ENCODE measurements around the gene MPRIP.

Gene MPRIP

DNA sequence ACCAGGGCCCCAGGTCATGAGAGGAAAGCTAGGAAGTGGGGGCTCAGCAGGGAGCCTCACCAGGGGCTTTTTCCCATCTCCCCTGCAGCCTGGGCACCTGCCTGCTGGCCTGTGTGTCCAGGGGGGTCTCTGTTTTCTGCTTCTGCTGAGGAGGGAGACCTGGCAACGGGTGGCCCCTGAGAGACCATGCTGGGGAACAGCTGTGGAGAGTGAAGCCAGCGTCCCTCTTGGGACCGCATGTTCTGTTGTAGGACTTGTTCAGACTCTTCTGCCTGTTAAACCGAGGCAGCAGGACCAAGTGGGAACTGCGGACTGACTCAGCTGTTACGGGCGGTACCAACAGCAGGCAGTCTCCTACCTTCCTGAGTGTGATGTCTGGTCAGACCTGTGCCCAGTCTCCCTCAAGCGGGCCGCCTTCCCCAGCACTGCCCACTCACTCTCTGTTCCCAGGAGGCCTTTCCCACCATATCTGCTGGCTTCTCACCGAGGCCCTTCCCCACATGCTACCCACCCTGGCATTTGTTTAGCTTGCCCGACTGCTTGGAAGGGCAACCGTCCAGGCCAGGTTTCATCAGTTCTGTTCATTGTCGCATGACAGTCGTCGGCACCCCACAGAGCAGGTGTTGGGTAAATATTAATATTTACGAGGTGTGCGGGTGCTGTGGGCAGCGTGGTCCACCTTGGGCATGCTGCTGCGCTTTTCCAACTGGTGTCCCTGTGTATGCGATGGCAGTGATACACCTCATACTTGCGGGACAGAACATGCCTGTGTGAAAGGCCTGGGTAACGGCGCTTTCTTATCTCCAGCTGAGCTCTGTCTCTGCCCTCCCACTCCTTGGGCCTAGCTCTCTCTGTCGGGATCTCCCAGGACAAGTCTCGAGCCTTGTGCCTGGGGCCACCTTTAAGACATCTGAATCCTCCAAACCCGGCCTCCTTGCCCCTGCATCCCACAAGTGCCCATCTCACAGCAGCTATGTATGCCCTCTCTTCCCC is 69.4 kb downstream of the MPRIP start:
- DNase-seq, result no peak

DNA sequence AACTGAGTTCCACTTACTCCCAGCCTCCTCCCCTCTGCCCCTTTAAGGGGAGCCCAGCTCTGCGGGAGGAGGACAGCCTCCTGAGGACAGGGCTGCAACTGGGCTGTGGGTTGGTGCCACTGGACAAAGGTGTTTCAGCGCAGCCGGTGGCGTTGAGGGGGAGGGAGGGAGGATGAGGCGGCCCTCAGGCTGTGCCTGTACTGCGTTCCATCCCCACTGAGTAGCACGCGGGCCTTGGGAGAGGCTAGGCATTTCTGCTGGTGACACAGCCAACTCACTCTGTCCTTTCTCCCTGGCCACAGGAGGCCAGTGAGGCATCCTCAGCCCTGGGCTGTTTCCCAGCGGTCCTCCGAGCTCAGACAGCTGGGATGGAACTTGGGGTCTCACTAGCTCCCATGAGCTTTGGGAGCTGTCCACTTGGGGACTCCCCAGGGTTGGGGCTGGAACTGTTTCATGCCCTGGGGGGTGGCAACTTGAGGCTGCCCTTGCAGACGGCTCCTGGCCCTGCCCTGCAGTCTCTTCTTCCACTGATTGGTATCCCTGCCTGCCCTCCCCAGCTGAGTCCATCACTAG is 70.5 kb downstream of the MPRIP start:
- no peak for DNase-seq

DNA sequence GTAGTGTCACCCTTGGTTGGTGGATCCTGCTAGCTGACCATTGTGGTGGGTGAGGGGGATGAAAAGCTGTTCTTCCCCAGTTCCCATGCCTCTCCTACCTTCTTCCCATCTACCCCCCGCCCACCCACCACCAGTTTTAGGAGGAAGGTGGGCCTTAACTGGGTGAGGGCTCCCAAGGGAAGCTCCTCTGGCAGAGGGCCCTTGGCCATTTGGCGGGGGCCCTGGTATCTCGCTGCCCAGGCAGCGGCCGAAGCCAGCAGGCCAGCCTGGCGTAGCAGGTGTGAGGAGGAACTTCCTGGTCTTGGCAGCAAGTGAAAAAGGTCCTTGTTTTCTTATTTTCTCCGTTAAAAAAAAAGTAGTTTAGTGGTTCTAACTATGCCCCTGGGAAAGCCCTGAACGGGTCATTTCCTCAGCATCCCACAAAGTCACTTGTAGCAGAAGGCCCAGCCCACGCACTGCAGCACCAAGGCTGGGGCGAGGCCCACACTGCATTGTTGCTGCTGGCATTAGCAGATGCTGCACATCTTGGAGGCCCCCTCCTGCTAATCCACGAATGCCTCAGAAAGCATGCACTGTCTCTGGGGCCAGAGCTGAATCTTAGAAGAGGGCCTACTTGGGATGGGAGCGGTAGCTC is 72.5 kb downstream of the MPRIP start:
- no peak for DNase-seq

DNA sequence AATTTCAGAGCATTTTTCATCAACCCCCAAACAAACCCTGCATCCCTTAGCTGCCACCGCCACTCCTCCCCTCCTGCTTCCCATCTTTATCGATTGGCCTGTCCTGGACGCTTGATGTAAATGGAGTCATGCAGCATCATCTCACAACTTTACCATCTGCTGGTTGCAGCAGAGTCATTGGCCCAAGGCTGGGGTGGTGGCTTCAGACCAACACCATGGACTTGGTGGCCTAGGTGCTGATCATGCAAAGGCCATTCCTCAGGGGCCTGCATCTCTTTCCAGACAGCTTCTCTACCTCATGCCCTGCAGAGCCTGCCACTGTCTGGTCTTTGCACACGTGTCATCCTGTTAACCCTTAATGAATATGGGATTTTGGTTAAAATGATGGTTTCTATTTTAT is 73.4 kb downstream of the MPRIP start:
- DNase-seq, result no peak

DNA sequence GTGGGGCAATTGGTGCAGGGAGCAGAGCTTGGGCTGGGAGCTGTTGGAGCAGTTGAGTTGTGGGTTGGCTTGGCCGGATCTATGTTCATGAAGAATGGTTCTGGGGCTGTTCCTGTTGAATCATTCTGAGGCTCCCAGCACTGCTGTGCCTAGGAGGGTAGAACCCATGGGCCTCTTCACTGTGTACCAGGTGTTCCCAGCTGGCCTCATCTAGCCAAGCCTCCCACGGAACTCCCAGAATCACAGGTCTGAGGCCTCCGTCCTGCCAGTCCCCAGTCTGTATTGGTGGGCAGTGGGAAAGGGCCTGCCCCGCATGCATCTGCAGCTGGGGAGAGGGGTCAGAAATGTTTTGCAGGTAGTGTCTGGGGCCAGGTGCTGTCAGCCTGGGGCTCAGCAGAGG is 74.1 kb downstream of the MPRIP start:
- DNase-seq, result no peak

DNA sequence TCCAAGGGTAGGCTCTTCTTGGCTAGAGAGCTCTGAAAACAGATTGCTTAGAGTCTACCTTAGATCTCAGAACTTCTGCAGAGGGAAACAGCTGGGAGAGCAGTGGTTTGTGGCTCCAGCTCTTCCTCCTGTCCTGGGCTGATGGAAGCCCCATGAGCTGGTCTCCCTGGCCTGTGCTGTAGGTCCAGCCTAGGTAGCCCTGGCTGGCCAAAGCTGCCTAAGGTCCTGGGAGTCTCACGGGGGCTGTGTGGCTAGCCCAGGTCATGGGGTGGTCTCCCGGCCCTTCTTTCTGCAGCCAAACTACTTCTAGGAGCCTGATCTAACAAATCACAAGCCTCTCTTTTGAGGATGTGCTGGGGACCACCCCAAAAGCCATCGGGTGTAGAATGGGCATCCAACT is 75.7 kb downstream of the MPRIP start:
- no peak for DNase-seq

DNA sequence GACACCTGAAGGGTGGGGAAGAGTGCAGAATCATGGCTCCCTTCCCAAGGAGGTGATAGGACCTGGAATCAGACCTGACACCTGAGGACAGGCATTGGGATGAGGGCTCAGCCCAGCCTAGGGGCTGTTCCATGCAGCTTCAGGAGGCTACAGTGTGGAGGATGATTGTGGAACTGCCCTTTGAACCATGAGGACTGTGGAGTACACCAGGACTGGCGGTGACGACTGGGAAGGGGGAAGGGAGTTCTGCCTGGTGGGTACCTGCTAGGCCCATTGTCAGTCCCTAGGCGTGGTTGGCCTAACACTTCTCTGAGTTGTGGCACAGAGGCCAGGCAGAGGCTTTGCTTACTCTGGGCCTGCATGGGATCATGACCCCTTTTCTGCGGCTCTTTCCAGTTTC is 76.1 kb downstream of the MPRIP start:
- DNase-seq, result no peak

DNA sequence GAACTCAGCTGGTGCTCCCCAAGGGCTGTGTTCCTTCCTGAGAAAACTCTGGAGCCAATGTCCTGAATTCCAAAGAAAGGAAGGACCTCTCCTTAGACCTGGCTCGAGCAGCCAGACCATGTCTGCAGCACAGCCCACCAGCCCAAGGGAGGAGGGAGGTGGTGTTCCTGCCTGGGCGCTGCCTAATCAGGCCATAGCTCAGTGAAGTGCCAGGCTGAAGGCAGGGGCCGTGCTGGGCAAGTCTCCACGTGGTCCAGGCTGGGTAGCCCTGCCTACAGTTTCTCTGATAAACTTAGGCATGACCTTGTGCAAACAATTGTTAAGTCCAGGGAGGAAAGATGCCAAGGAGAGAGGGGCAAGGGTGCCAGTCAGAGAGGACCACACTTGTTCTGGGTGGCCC is 76.8 kb downstream of the MPRIP start:
- DNase-seq, result no peak

DNA sequence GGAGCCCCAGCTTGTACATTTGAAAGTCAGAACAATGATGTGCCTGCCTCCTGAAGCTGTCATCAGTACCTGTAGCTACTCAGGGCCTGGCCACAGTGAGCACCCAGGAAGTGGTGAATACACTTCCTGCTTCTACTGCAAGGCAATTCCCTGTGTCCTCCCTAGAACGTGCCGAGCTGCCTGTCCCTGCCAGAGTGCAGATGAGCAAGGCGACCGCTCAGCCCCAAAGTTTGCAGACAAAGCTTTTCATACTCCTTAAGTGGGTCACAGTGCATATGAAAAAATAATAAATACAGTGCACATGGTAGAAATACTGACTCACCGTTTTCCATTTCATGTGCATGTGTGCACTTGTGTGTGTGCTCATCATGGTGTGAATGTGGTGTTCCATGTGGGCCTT is 77.3 kb downstream of the MPRIP start:
- DNase-seq, result peak; percentile 76

DNA sequence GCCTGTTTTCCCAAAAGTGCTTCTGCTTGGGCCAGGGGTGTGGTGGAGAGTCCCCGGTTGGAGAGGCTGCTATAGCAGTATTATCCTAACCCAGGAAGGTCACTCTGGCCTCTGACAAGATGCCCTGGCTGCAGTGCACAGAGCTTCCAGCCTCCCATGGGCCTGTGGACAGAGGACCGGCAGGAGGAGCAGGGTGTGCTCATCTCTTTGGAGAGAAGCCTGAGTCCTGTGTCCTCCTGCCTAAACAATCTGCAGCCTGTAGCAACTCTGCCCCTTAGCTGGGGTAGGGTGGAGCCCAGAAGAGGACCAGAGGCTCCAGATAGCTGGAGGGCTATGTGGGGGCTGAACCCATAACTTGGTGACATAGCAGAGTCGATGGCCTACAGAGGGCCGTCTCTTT is 78.0 kb downstream of the MPRIP start:
- DNase-seq, result no peak

DNA sequence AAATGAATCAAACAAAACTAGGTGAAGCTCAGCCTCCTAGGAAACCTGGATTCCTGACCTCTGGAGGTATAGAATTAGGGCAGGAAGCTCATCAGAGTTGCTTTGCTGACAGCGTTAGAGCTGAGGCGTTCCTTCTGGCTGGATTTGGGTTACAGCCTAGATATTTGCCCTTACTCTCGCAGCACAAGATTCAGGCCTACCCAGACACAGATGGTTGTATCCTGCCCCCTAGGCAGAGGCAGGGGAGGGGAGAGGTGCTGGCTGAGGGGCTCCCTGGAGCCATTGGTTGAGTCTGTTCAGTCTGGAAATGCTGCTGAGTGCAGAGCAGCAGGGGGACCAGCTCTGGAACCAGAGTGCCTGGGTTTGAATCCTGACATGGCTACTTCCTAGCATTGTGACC is 78.4 kb downstream of the MPRIP start:
- DNase-seq, result no peak

DNA sequence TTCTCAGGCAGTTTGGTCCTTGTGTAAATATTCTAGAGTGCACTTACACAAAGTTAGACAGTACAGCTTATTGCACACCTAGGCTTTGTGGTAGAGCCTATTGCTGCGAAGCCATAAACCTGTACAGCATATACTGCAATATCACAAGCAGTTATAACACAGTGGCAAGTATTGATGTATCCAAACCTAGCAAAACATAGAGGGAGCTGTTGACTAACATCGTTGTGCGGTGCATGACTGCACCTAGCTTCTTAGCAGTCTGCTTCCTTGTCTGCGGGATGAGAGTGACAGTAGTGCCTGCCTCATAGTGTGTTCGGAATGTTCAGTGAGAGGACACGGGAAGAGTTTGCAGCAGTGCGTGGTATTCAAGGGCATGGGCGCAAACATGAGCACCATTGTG is 78.9 kb downstream of the MPRIP start:
- DNase-seq, result no peak

DNA sequence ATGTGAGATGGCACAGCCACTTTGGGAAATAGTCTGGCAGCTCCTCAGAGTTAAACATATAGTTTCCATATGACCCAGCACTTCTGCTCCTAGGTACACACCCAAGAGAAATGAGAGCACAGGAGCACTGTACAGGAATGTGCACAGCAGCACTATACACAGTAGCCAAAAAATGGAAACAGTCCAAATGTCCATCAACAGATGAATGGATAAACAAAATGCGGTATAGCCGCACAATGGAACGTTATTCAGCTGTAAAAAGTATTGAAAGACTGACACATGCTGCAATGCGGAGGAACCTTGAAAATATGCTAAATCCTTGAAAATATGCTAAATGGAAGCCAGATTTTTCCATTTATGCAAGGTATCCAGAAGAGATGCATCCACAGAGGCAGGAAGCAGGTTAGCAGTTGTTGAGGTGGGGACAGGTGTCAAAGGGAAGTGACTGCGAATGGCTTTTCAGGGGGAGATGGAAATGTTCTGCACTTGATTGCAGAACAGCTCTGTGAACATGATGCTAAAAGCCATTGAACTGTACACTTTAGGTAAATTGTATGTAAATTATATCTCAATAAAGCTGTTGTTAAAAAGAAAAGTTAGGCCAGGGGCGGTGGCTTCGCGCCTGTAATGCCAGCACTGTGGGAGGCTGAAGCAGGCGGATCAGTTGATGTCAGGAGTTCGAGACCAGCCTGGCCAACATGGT is 80.7 kb downstream of the MPRIP start:
- no peak for DNase-seq

DNA sequence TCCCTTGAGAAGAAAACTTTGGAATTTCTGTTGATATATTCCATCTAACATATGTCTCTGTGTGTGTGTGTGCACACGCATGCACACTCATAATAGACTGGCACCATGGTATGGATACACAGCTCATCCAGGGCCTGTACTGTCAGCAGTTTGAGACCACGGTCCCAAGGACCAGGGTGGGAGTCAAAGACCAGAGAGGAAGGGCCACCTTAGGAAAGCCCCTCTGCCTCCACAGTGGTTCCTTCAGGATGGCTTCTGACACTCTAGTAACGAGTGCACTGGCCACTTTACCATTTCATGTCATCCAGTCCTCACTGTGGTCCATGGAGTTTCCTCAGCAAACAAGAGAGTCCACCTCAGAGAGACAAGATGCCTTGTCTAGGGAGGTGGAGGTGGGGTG is 82.1 kb downstream of the MPRIP start:
- DNase-seq, result no peak

DNA sequence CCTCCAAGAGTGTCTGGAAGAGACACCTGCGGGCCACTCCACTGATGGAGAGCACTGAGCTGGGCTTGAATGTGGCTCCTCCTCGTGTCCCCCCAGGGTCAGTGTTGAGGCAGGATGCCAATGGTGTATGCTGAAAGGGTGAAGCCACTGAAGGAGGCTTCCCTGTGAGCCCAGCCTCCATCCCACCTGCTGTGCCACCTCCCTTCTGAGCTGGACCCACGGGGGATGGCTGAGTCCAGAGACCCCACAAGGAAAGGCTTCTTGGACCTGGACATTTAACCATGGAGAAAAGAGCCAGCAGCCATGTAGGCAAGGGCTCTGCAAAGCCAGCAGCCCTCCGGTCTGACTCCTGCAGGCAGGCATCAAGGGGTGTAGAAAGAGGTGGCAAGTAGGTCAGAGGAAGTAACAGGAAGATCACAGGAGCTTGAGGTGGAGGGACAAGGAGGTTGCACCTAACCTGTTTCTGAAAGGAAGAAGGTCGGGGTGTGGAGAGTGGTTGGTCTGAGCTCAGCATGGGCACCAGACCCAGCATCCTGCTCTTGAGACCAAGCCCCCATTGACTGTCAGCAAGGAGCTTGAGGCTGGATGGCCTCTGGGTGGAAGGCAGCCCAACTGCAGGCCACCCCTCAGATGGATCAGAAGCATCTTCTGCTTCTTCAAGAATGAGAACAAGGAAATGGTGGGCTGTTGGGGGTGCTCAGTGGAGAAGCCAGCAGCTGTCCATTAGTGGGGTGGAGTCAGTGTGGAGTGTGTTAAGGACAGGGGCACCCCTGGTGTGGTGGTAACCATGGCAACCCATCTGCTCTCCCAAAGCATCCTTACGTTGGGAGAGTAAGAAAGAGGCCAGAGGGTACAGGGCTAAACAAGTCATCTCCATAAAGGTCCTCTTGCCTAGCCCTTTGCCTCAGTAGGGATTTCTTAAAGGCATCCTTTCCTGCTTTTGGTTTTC is 83.2 kb downstream of the MPRIP start:
- peak; percentile 47 for DNase-seq

DNA sequence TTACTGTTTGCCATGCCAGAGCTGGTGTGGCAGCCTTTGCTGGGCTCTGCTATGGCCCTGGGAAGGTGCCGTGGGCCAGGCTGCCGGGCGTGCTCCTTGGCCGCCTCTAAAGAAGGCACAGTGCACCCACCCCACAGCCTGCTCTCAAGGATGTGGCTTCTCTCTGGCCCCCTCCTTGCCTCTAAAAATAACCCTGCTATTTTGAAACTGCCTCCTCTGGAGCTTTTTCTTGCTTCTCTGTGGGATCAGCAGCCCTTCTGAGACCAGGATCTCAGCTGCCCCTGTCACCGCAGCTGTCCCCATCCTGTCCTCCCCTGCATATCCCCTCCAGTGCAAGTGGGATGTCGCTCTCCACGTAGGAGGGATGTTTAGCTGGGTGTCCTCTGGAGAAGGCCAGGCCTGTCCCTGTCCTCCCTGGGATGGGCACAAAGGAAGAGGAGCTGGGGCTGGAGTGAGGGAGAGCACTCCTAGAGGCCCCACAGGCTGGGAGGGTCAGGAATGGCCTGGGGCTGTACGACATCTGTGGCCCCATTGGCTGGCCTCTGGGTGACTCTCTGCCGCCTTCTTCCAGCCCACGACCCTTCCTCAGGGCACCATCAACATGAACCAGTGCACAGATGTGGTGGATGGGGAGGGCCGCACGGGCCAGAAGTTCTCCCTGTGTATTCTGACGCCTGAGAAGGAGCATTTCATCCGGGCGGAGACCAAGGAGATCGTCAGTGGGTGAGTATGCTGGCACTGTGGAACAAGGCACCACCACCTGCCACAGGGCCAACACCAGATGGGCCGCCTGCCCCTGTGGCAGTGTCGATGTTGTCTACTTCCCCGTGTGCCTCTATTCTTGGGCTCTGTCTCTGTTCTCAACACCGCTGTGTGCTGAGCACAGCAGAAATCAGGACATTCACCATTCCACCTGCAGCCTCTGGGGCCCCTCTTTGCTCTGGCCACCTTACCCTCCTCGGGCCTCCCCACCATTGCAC is 84.2 kb downstream of the MPRIP start:
- no peak for DNase-seq

DNA sequence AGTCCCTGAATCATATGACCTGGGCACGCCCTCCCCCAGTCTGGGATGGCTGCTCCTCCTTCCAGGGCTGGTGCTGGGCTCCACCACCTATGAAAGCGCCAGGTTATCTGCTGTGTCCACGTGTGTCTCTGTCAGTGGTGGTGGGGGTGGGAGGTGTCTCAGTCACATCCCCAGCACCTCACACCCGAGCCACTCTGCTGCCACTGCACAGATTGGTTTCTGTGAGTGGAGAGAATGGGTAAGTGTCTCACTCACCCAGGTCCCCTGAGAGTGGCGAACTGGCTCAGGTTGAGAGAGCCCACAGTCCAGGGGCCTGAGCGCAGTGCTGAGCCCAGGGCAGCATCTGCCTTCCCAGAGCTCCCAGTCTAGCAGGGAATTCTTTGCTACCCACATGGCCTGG is 84.9 kb downstream of the MPRIP start:
- no peak for DNase-seq

DNA sequence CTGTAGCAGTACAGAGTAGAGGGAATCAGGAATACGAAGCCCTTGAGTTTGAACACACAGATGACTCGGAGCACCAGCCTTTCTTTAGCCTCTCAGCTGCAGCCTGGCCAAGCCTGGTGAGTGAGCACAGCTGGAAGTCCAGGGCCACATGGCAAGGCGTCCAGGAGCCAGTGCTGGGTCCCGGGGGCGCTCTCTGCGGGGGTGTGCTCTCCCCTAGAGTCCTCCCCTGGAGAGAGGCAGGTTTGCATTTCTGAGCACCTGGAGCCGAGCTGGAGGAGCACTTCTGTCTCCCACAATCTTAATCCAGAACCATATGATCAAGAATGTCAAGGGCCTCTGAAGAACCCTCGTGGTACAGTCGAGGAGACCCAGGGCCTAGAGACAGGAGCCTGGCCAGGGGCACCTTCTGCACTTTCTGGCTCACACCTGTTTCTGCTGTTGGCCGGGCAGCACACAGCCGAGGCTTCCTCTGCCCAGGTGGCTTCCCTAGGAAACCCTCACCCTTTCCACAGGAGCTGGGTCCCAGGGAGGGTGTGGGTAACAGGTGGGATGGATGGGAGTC is 85.6 kb downstream of the MPRIP start:
- DNase-seq, result no peak

DNA sequence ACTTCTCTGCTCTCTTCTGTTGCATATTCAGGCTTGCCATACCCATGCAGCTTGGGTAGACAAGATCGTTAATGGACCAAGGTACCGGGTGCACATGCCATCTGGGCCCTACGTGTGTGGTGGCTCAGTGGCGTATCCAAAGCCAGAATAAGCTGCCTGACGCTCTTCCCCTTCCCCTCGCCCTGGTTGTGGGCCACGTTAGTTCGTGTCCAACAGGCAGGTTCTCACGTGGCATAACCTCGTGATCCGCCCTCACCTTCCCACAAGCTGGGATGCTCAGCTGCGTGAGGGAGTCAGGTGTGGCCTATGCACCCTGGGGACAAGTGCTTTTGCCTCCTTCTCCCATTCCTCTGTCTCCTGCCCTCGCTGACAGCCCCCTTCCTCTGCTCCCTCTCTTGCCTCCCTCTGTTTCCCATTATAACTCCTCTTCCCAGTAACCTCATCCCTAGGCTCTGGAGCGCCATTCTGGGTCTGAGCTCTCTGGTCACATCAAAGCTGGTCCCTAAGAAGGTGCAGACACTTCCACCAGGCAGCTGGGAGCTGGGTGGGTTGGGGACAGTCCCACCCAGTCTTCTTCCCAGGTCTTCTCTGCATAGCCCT is 86.3 kb downstream of the MPRIP start:
- no peak for DNase-seq

DNA sequence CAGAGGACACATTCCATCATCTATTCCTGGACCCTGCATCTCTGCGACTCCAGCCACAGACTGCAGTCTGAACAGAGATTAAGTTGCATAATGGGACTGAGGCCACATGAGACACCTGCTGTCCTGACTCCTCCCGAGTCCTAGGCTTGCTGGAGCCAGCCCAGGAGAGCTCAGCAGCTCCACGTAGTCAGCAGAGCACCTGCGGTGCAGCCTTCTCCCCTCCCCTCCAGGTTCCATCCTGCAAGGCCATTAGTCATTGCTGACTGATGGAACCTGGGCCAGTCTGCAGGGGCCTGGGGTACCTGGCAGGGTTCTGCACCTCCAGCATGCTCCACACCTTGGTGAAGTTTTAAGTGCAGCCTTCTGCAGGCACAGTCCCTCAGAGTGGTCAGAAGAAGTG is 87.2 kb downstream of the MPRIP start:
- DNase-seq, result no peak
